GM10248 (cell line): Measurements from ENCODE around the gene PUSL1.

Source experiments
- CTCF ChIA-PET: fragments of 300-600 bp; sonication (Branson Sonifier 250); formaldehyde crosslinking; extraction: SDS; loops from one replicate; lab custom pipeline; 2021; ENCODE audit warnings: antibody characterized with exemption; lab: Yijun Ruan, JAX
- POLR2A ChIA-PET: fragments of 350-650 bp; sonication (Branson Sonifier 250); formaldehyde crosslinking; extraction: SDS; loops from one replicate; lab custom pipeline; 2020; ENCODE audit warnings: antibody characterized with exemption; lab: Yijun Ruan, JAX
- DNase-seq: peaks from one replicate; pipeline ENCODE4 v3.0.0; 2012; ENCODE audit errors: extremely low spot score
- CTCF ChIP-seq: IDR thresholded peaks from 2 replicates; pipeline ENCODE4 v1.5.1; 2012; ENCODE audit warnings: mild to moderate bottlenecking, low read depth; ENCODE audit errors: extremely low read depth, missing control alignments, control extremely low read depth

PUSL1 gene

GRCh38 chr1:1326075-1326605 is 17.7 kb downstream of the PUSL1 start:
- CTCF ChIA-PET = interaction anchor here (1.4 kb wide), 1 partner anchor 45 kb away, joined by 4 read pairs; no protein-coding TSS in a partner anchor
- no peak for TF ChIP-seq CTCF
- POLR2A ChIA-PET = no interaction called here
- no peak for DNase-seq

GRCh38 chr1:1327291-1327690 is 18.9 kb downstream of the PUSL1 start:
- POLR2A ChIA-PET = no interaction called here
- DNase-seq = no peak
- CTCF ChIA-PET = no interaction called here
- no peak for TF ChIP-seq CTCF

GRCh38 chr1:1328254-1328653 is 19.9 kb downstream of the PUSL1 start:
- TF ChIP-seq CTCF = no peak
- ChIA-PET CTCF (no interaction called here), POLR2A (no interaction called here)
- DNase-seq = no peak

GRCh38 chr1:1329304-1330210 is 21.2 kb downstream of the PUSL1 start:
- ChIA-PET POLR2A (no interaction called here), CTCF (no interaction called here)
- TF ChIP-seq CTCF = no peak
- no peak for DNase-seq

- no peak for TF ChIP-seq CTCF
- ChIA-PET CTCF (no interaction called here), POLR2A (interaction anchor here (0.6 kb wide), 1 partner anchor 578 kb away, joined by 4 read pairs; no protein-coding TSS in a partner anchor)
- DNase-seq = no peak
Observed at GRCh38 chr1:1330366-1331067, 22.1 kb downstream of the PUSL1 start.
